H1 (cell line): ENCODE measurements around the gene QPCT. TPM values are rescaled to one million over a fixed set of nuclear protein-coding genes. Genes with fewer than 3 reads are reported as not detected.

Experiments
- CTCF ChIA-PET: fragments of 300-600 bp; sonication (Branson Sonifier 250); formaldehyde crosslinking; loops from one replicate; lab custom pipeline; 2021; ENCODE audit not compliant: partially characterized antibody; lab: Charles Lee
- POLR2A ChIA-PET: fragments of 300-600 bp; sonication (Branson Sonifier 250); formaldehyde crosslinking; loops from one replicate; lab custom pipeline; 2021; ENCODE audit warnings: inconsistent platforms; ENCODE audit not compliant: partially characterized antibody; lab: Charles Lee
- DNase-seq, 2 experiments: peaks; one replicate each; pipeline versions ENCODE4 v3.0.0 to v3.0.0-alpha.2; 2010 to 2022; ENCODE audit warnings: low spot score in 2 of 2, low read depth in 1 of 2, mixed read lengths in 1 of 2
- FAIRE-seq: peaks from 2 replicates; lab custom pipeline; 2011; peaks lifted over from hg19 to GRCh38; lab: Jason Lieb, UNC
- H2AFZ ChIP-seq: 2 replicates; pipeline ENCODE4 v1.8.1; 2012; ENCODE audit warnings: low read length, inconsistent platforms
- H2AK5ac ChIP-seq: 2 replicates; pipeline ENCODE4 v1.6.1; 2013; ENCODE audit warnings: low read depth, low read length
- H2BK120ac ChIP-seq: replicated peaks from 2 replicates; pipeline ENCODE3; 2013; ENCODE audit warnings: low read depth, low read length, inconsistent platforms
- H2BK12ac ChIP-seq: 2 replicates; pipeline ENCODE4 v1.6.1; 2013; ENCODE audit warnings: low read depth, low read length
- H2BK15ac ChIP-seq: 2 replicates; pipeline ENCODE4 v1.6.1; 2013; ENCODE audit warnings: low read length
- H2BK20ac ChIP-seq: 2 replicates; pipeline ENCODE4 v1.6.1; 2013; ENCODE audit warnings: low read length
- H2BK5ac ChIP-seq: 2 replicates; pipeline ENCODE4 v1.6.1; 2013; ENCODE audit warnings: low read depth, low read length
- H3K14ac ChIP-seq: 2 replicates; pipeline ENCODE4 v1.6.1; 2013; ENCODE audit warnings: inconsistent platforms; ENCODE audit not compliant: insufficient read length
- H3K18ac ChIP-seq: 2 replicates; pipeline ENCODE4 v1.6.1; 2013; ENCODE audit warnings: low read length; ENCODE audit errors: extremely low read depth
- H3K23ac ChIP-seq: 2 replicates; pipeline ENCODE4 v1.6.1; 2013; ENCODE audit warnings: inconsistent platforms; ENCODE audit not compliant: insufficient read length
- H3K23me2 ChIP-seq: 2 replicates; pipeline ENCODE4 v1.6.1; 2013; ENCODE audit warnings: low read depth, low read length
- H3K27ac ChIP-seq: 2 replicates; pipeline ENCODE4 v1.6.1; 2011; ENCODE audit warnings: low read depth, low read length, inconsistent platforms
- H3K27me3 ChIP-seq, 4 experiments: replicated peaks in 1 of 4; 1 replicate in 1 of 4; 2 replicates in 3 of 4; pipeline versions ENCODE4 v1.6.1 to v1.8.1; 2011 to 2013; ENCODE audit warnings: low read length in 3 of 4, mild to moderate bottlenecking in 3 of 4, inconsistent platforms in 2 of 4, mixed read lengths in 2 of 4, moderate library complexity in 1 of 4; ENCODE audit not compliant: control insufficient read depth in 3 of 4, insufficient read depth in 3 of 4; ENCODE audit errors: extremely low read depth in 1 of 4
- H3K36me3 ChIP-seq, 4 experiments: 2 replicates each; pipeline versions ENCODE4 v1.6.1 to v1.8.1; 2011 to 2013; ENCODE audit warnings: mild to moderate bottlenecking in 4 of 4, low read length in 3 of 4, moderate library complexity in 2 of 4, control low read depth in 1 of 4, inconsistent platforms in 1 of 4; ENCODE audit not compliant: insufficient read depth in 4 of 4, control insufficient read depth in 2 of 4
- H3K4ac ChIP-seq: replicated peaks from 2 replicates; pipeline ENCODE3; 2013; ENCODE audit warnings: low read length, low read depth, mixed read lengths, inconsistent platforms; ENCODE audit not compliant: insufficient read length
- H3K4me1 ChIP-seq, 4 experiments: replicated peaks in 1 of 4; 1 replicate in 1 of 4; 2 replicates in 3 of 4; pipeline versions ENCODE4 v1.6.1 to v1.8.1; 2011 to 2013; ENCODE audit warnings: low read length in 3 of 4, inconsistent platforms in 2 of 4, mixed read lengths in 1 of 4; ENCODE audit not compliant: insufficient read depth in 4 of 4, control insufficient read depth in 3 of 4
- H3K4me2 ChIP-seq, 2 experiments: 2 replicates each; pipeline versions ENCODE4 v1.6.1 to v1.8.1; 2011 to 2013; ENCODE audit warnings: low read depth in 2 of 2, low read length in 2 of 2, control low read depth in 1 of 2, inconsistent platforms in 1 of 2, mild to moderate bottlenecking in 1 of 2; ENCODE audit not compliant: insufficient read depth in 1 of 2
- H3K4me3 ChIP-seq, 4 experiments: fragments of 200-600, 300-600 bp in 1 of 4; sonication (generic), shearing (Covaris generic), sonication (Bioruptor Twin) in 1 of 4; 2 replicates each; pipeline versions ENCODE4 v1.5.1 to v1.8.1; 2011 to 2016; ENCODE audit warnings: low read length in 4 of 4, low read depth in 3 of 4, control low read depth in 2 of 4, inconsistent platforms in 2 of 4, mild to moderate bottlenecking in 2 of 4, mixed read lengths in 1 of 4, moderate library complexity in 1 of 4; ENCODE audit not compliant: insufficient read depth in 2 of 4; ENCODE audit errors: extremely low read depth in 1 of 4
- H3K56ac ChIP-seq: replicated peaks from 2 replicates; pipeline ENCODE3; 2013; ENCODE audit warnings: low read depth, mild to moderate bottlenecking, mixed read lengths, low read length, inconsistent platforms; ENCODE audit not compliant: insufficient read length
- H3K79me1 ChIP-seq: 2 replicates; pipeline ENCODE4 v1.6.1; 2013; ENCODE audit warnings: low read depth, low read length, control low read depth
- H3K79me2 ChIP-seq, 2 experiments: 2 replicates each; pipeline versions ENCODE4 v1.6.1 to v1.8.1; 2012 to 2013; ENCODE audit warnings: low read length in 2 of 2, mild to moderate bottlenecking in 2 of 2, inconsistent platforms in 1 of 2; ENCODE audit not compliant: insufficient read depth in 2 of 2, control insufficient read depth in 1 of 2
- H3K9ac ChIP-seq, 4 experiments: replicated peaks in 1 of 4; 1 replicate in 1 of 4; 2 replicates in 3 of 4; pipeline versions ENCODE4 v1.6.1 to v1.8.1; 2011 to 2013; ENCODE audit warnings: low read depth in 3 of 4, low read length in 3 of 4, control low read depth in 2 of 4, mild to moderate bottlenecking in 2 of 4, moderate library complexity in 2 of 4, inconsistent platforms in 1 of 4; ENCODE audit errors: extremely low read depth in 1 of 4
- H3K9me3 ChIP-seq, 2 experiments: 2 replicates each; pipeline versions ENCODE4 v1.6.1 to v1.8.1; 2012 to 2013; ENCODE audit warnings: mild to moderate bottlenecking in 2 of 2, moderate library complexity in 2 of 2, control low read depth in 1 of 2, inconsistent platforms in 1 of 2, low read depth in 1 of 2, low read length in 1 of 2, mixed read lengths in 1 of 2; ENCODE audit not compliant: insufficient read depth in 2 of 2
- H4K20me1 ChIP-seq, 2 experiments: replicated peaks in 1 of 2; 2 replicates each; pipeline versions ENCODE3 to v1.8.1; 2011 to 2013; ENCODE audit warnings: inconsistent platforms in 2 of 2, low read length in 2 of 2, mild to moderate bottlenecking in 1 of 2; ENCODE audit not compliant: insufficient read depth in 2 of 2, control insufficient read depth in 1 of 2
- H4K5ac ChIP-seq: 2 replicates; pipeline ENCODE4 v1.6.1; 2013; ENCODE audit warnings: low read length, low read depth, mixed read lengths, inconsistent platforms; ENCODE audit not compliant: insufficient read length
- H4K8ac ChIP-seq: 2 replicates; pipeline ENCODE4 v1.8.0; 2013; ENCODE audit warnings: mild to moderate bottlenecking, moderate library complexity, low read length, inconsistent platforms; ENCODE audit not compliant: insufficient read depth; ENCODE audit errors: extremely low read depth
- H4K91ac ChIP-seq: replicated peaks from 2 replicates; pipeline ENCODE3; 2013; ENCODE audit warnings: low read length, mixed read lengths, inconsistent platforms; ENCODE audit not compliant: insufficient read length
- CHD2 ChIP-seq: IDR thresholded peaks from 2 replicates; pipeline ENCODE4 v1.6.1; 2012; ENCODE audit warnings: low read length, improper control_type of control experiment
- NANOG ChIP-seq: IDR thresholded peaks from 2 replicates; pipeline ENCODE4 v1.6.1; 2011; ENCODE audit warnings: low read length, low read depth, mild to moderate bottlenecking, inconsistent platforms; ENCODE audit not compliant: insufficient read depth, poor library complexity, severe bottlenecking
- SIN3A ChIP-seq, 2 experiments: IDR thresholded peaks in 1 of 2; conservative IDR thresholded peaks in 1 of 2; 2 replicates each; pipeline ENCODE4 v1.6.1; 2011 to 2012; ENCODE audit warnings: low read length in 2 of 2, improper control_type of control experiment in 1 of 2, low read depth in 1 of 2, mild to moderate bottlenecking in 1 of 2
- SP2 ChIP-seq: IDR thresholded peaks from 2 replicates; pipeline ENCODE4 v1.6.1; 2012; ENCODE audit warnings: mild to moderate bottlenecking, low read length, inconsistent platforms
- WGBS, 2 experiments: shearing (Covaris generic) in 1 of 2; methylation state at CpG; one replicate each; pipeline versions ENCODE4 v1.1.6 to v1.1.7; 2013 to 2015; ENCODE audit warnings: low lambda C conversion rate in 2 of 2, mixed read lengths in 2 of 2, inconsistent platforms in 1 of 2, low coverage in 1 of 2, missing lambda C conversion rate in 1 of 2; ENCODE audit not compliant: insufficient replicate concordance in 2 of 2, insufficient coverage in 1 of 2, insufficient read length in 1 of 2; ENCODE audit errors: extremely low coverage in 1 of 2, missing lambda C conversion rate in 1 of 2; 5-methylcytosine and 5-hydroxymethylcytosine counted together
- polyA plus RNA-seq, 7 experiments: library from polyadenylated mRNA; depleted of rRNA in 3 of 7; stranded (reverse) in 5 of 7; unstranded in 2 of 7; fragments of >200 nt in 5 of 7; fragments of 200-250 nt in 2 of 7; gene quantifications; 1 replicate in 5 of 7; 2 replicates in 1 of 7; 4 replicates in 1 of 7; pipeline versions ENCODE4 v1.2.1 to v1.2.3, GENCODE V29; 2011 to 2013; ENCODE audit warnings: missing spikeins in 2 of 7, mixed read lengths in 2 of 7
- total RNA-seq: library from RNA; stranded (reverse); fragmentation: NEBNext Ultra II Directional; extraction: Animal tissue kit (Norgen Biotek cat#: 25700); gene quantifications from 2 replicates; pipeline ENCODE4 v1.2.1, GENCODE V29; 2021

Gene QPCT
- total and polyA plus RNA-seq, 2 of the 8 experiments (the other 6 are each of a cell fraction or from before 2014, with no cell fraction given): 4.0 to 4.3 TPM

GRCh38 chr2:37392428-37392827 lies 48.0 kb downstream of the QPCT start:
- no peak for TF ChIP-seq CHD2
- TF ChIP-seq NANOG: no peak
- TF ChIP-seq SIN3A (conservative IDR thresholded peaks at IDR 0.05 in 1 of 2, IDR thresholded peaks at IDR 0.05 in 1 of 2; ENCODE audit: low read depth in 1 of 2, low read length in 2 of 2): no peak
- TF ChIP-seq SP2: no peak
- H3K4me3 ChIP-seq: no peak overlapping the region
- H3K9ac ChIP-seq: no peak overlapping the region
- no peak overlapping the region for H3K23ac ChIP-seq
- no peak overlapping the region for H4K91ac ChIP-seq
- H3K56ac ChIP-seq: no peak overlapping the region
- no peak overlapping the region for H2AK5ac ChIP-seq
- H3K18ac ChIP-seq: no peak overlapping the region
- ChIA-PET POLR2A (no interaction called here), CTCF (interaction anchor here (7.7 kb wide), 1 partner anchor 485 kb away, joined by 192 read pairs; no protein-coding TSS in a partner anchor)
- H3K9me3 ChIP-seq: no peaks in the 10 kb centered on the region
- no peak overlapping the region for H4K5ac ChIP-seq
- H2BK120ac ChIP-seq: no peak overlapping the region
- no peaks in the 10 kb centered on the region for H4K20me1 ChIP-seq
- H2BK15ac ChIP-seq: no peak overlapping the region
- H3K4ac ChIP-seq: no peak overlapping the region
- no peaks in the 10 kb centered on the region for H3K27me3 ChIP-seq
- no peak for DNase-seq
- no peak for FAIRE-seq
- no peak overlapping the region for H2AFZ ChIP-seq
- no peak overlapping the region for H2BK5ac ChIP-seq
- 82% methylated on average over 2 of the region's 2 CpGs; no CpG with 5 or more reads in 1 of the 2 experiments for WGBS, 2 experiments
- no peaks in the 10 kb centered on the region for H3K79me1 ChIP-seq
- H2BK20ac ChIP-seq: no peak overlapping the region
- H3K23me2 ChIP-seq: no peaks in the 10 kb centered on the region
- no peak overlapping the region for H3K27ac ChIP-seq
- no peaks in the 10 kb centered on the region for H3K36me3 ChIP-seq
- H4K8ac ChIP-seq: no peak overlapping the region
- no peak overlapping the region for H2BK12ac ChIP-seq
- no peaks in the 10 kb centered on the region for H3K79me2 ChIP-seq
- peaks cover 0 to 11% (median 0%) of the 10 kb centered on the region in 4 experiments; a peak in 4 of 7 replicates for H3K4me1 ChIP-seq
- no peak overlapping the region for H3K4me2 ChIP-seq
- no peak overlapping the region for H3K14ac ChIP-seq
